ENCODE measurements around the gene PDE7B.

DNA sequence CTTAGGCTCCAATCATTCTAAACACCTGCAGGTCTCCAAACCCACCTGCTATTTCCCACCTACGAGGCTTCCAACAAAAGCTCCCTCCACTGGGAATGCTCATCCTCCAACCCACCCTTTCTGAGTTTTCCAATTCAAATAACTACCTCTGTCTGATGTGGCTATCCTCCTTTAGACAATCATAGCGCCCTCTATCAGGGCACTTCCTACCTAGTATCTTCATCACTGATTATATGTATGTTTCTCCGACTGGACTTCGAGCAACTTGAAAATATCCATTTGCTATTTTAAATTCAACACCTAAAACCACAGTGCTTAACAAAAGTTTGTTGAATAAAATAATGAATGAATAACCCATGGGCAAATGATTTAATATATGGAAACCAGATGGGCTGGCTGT is 357.3 kb downstream of the PDE7B start:
- no peak for TF ChIP-seq POLR2A (IDR thresholded peaks at IDR 0.05)
- TF ChIP-seq, protein P1, sequence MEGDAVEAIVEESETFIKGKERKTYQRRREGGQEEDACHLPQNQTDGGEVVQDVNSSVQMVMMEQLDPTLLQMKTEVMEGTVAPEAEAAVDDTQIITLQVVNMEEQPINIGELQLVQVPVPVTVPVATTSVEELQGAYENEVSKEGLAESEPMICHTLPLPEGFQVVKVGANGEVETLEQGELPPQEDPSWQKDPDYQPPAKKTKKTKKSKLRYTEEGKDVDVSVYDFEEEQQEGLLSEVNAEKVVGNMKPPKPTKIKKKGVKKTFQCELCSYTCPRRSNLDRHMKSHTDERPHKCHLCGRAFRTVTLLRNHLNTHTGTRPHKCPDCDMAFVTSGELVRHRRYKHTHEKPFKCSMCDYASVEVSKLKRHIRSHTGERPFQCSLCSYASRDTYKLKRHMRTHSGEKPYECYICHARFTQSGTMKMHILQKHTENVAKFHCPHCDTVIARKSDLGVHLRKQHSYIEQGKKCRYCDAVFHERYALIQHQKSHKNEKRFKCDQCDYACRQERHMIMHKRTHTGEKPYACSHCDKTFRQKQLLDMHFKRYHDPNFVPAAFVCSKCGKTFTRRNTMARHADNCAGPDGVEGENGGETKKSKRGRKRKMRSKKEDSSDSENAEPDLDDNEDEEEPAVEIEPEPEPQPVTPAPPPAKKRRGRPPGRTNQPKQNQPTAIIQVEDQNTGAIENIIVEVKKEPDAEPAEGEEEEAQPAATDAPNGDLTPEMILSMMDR (IDR thresholded peaks at IDR 0.05), result no peak
